A549 (cell line): ENCODE results near the gene PAK4.

Experiments used
- CTCF ChIP-seq: fragments of >200 bp; sonication (Bioruptor Twin); formaldehyde crosslinking; IDR thresholded peaks from 3 replicates; pipeline ENCODE4 v1.5.1; 2016
- JUN ChIP-seq, 2 experiments: fragments of >200 bp; sonication (Bioruptor Twin); formaldehyde crosslinking; IDR thresholded peaks; 2 replicates in 1 of 2; 3 replicates in 1 of 2; pipeline ENCODE4 v1.6.1; 2016 to 2017
- MAZ ChIP-seq: fragments of 150-350 bp; IDR thresholded peaks from 2 replicates; pipeline ENCODE4 v1.6.1; 2014; ENCODE audit warnings: antibody characterized with exemption, low read depth, low read length, borderline replicate concordance

DNA sequence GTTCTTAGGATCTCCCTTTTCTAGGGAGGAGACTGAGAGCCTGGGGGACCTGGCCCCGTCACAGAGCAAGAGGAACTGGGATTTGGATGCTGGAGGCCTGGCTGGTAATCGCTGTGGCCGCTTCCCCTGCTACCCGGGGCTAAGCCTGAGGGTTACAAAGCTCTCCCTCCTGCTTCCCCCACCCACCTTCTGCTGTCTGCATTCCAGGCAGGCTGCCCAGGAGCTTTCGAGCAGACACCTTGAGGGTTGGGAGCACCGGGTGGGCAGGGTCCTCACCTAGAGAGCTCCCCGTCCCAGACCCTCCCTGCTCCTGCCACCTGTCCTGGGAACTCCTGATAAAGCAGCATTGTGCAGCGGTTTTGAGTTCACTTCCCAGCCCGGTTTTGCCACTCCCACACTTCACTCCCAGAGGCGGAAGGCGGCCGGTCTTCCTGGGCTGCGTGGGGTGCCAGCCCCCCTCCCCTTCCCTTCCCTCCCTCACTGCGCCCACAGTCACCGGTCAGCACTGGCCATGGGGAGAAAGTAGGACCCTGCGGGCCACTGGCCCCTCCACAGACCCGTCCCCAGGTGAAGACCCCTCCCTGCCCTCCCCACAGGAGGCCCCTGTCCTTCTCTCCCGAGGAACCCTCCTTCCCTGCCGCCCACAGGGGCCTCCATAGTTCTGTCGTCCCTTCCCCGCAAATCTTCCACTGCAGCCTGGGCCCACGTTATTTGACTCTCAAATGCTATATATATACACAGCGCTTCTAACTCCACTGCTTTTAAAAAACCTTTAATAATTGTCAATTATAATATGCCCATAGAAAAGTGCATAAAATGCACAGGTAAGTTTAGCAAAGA lies 8.1 kb downstream of the PAK4 start:
- no peak for TF ChIP-seq CTCF
- no peak for TF ChIP-seq MAZ
- TF ChIP-seq JUN (IDR thresholded peaks at IDR 0.05) = no peak
